Brain microvascular endothelial cell (primary cell): Measurements from ENCODE around the gene PNPLA3.

Source experiments
- DNase-seq: peaks from one replicate; pipeline ENCODE4 v3.0.0-alpha.2; 2020
- H3K27ac ChIP-seq: fragments of 250-450 bp; sonication (Bioruptor Pico); 2 replicates; pipeline ENCODE4 v1.5.1; 2020; ENCODE audit warnings: mild to moderate bottlenecking, moderate library complexity
- H3K27me3 ChIP-seq: fragments of 250-450 bp; sonication (Bioruptor Pico); replicated peaks from 2 replicates; pipeline ENCODE4 v1.5.1; 2020; ENCODE audit warnings: mild to moderate bottlenecking
- H3K36me3 ChIP-seq: fragments of 250-450 bp; sonication (Bioruptor Pico); replicated peaks from 2 replicates; pipeline ENCODE4 v1.5.1; 2020; ENCODE audit warnings: mild to moderate bottlenecking
- H3K4me3 ChIP-seq: 2 replicates; pipeline ENCODE4 v1.5.1; 2011; ENCODE audit warnings: low read depth, mild to moderate bottlenecking, control low read depth, low read length, moderate library complexity
- CTCF ChIP-seq: IDR thresholded peaks from 2 replicates; pipeline ENCODE4 v1.5.1; 2011; ENCODE audit warnings: low read depth, mild to moderate bottlenecking, moderate library complexity, low read length, control low read depth, inconsistent platforms; ENCODE audit errors: missing control alignments
- in situ Hi-C: cut with HindIII; loops from 2 replicates; pipeline ENCODE4 v1.10.0; 2017; ENCODE audit warnings: low sequenced_read_pairs, low pct_ligation_motif_present

Gene PNPLA3

GRCh38 chr22:43928908-43929307 is 5.3 kb downstream of the PNPLA3 start:
- peaks cover 36% of the 10 kb centered on the region for H3K36me3 ChIP-seq
- in situ Hi-C loops, result no loop called here
- TF ChIP-seq CTCF, result no peak

GRCh38 chr22:43931771-43932170 is 8.2 kb downstream of the PNPLA3 start:
- Histone ChIP-seq H3K27ac (no peak overlapping the region), H3K27me3 (no peaks in the 10 kb centered on the region), H3K36me3 (peaks cover 43% of the 10 kb centered on the region), H3K4me3 (no peak overlapping the region)
- in situ Hi-C loops, result no loop called here
- DNase-seq, result no peak
- TF ChIP-seq CTCF, result no peak

More at GRCh38 chr22:43928908-43929307, 5.3 kb downstream of the PNPLA3 start:
- no peak for DNase-seq
- Histone ChIP-seq H3K27me3 (no peaks in the 10 kb centered on the region), H3K27ac (no peak overlapping the region), H3K4me3 (no peak overlapping the region)

GRCh38 chr22:43941449-43941848 is 17.8 kb downstream of the PNPLA3 start:
- no peak for TF ChIP-seq CTCF
- peaks cover 42% of the 10 kb centered on the region for H3K36me3 ChIP-seq

GRCh38 chr22:43944670-43945430 is 21.2 kb downstream of the PNPLA3 start:
- Histone ChIP-seq H3K36me3 (peaks cover 25% of the 10 kb centered on the region), H3K4me3 (no peak overlapping the region), H3K27me3 (no peaks in the 10 kb centered on the region), H3K27ac (no peak overlapping the region)
- TF ChIP-seq CTCF, result no peak
- no peak for DNase-seq
- in situ Hi-C loops, result no loop called here

More at GRCh38 chr22:43941449-43941848, 17.8 kb downstream of the PNPLA3 start:
- no peak overlapping the region for H3K27ac ChIP-seq
- in situ Hi-C loops, result no loop called here
- no peaks in the 10 kb centered on the region for H3K27me3 ChIP-seq
- H3K4me3 ChIP-seq, result no peak overlapping the region
- DNase-seq, result no peak

GRCh38 chr22:43945632-43946383 is 22.2 kb downstream of the PNPLA3 start:
- peak; percentile 90 for TF ChIP-seq CTCF
- H3K36me3 ChIP-seq, result peaks cover 18% of the 10 kb centered on the region
- in situ Hi-C loops, result no loop called here
- no peak overlapping the region for H3K4me3 ChIP-seq
- H3K27me3 ChIP-seq, result no peaks in the 10 kb centered on the region
- no peak overlapping the region for H3K27ac ChIP-seq
- peak; percentile 72 for DNase-seq
